ENCODE measurements around the gene NSDHL. TPM values are rescaled to one million over a fixed set of nuclear protein-coding genes. Genes with fewer than 3 reads are reported as not detected.

The NSDHL gene
- total RNA-seq, 1 donor from 2014 or later = 29.0 TPM

DNA sequence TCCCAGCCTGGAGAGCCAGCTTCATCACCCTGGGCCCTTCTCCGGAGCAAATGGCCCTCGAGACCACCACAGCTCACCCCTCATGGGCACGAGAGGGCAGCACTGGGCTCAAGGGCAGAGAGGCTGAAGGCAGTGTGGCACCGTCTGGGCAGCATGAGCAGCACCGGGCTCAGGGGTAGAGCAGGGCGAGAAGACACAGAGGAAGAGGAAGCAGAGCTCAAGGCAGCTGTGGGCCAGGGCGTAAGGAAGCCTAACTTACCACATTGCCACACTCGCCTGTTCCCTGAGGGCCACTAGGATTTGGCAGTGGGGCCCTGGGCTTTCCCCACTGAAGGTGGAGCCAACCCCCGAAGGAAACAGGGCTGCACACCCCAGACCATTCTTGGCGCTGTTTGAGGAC, 82.5 kb downstream of the NSDHL start:
- Mint-ChIP-seq H3K36me3 (ENCODE audit: insufficient read depth) (no peaks in the 10 kb centered on the region), H3K9me3 (ENCODE audit: low read depth) (no peaks in the 10 kb centered on the region), H3K4me1 (ENCODE audit: low read depth) (no peaks in the 10 kb centered on the region), H3K4me3 (ENCODE audit: low read depth) (no peak overlapping the region), H3K27ac (no peak overlapping the region), H3K27me3 (no peaks in the 10 kb centered on the region)
- no peak for DNase-seq (ENCODE audit: low spot score, unreplicated experiment)
- TF ChIP-seq CTCF (IDR thresholded peaks at IDR 0.05; ENCODE audit: unreplicated experiment) = no peak

DNA sequence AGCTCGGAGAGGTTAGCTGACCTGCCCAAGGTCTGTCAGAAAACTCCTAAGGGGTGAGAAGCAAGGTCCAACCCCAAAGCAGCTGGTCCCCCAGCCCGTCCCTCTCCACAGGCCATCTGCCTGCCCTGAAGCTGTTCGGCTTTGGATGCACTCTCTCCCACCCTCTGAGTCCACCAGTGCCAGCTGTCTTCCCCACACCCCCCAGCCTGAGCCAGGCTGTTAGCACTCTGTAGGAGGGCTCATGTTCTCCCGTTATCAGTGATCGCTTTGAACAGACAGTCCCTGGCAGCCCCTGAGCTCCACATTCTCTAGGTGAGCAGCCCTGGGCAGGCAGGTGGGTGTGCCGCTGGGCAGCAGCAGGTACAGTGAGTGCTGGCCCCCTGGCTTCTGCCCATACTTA, 83.0 kb downstream of the NSDHL start:
- TF ChIP-seq CTCF (IDR thresholded peaks at IDR 0.05; ENCODE audit: unreplicated experiment) = no peak
- Mint-ChIP-seq H3K4me1 (ENCODE audit: low read depth) (no peaks in the 10 kb centered on the region), H3K36me3 (ENCODE audit: insufficient read depth) (no peaks in the 10 kb centered on the region), H3K27me3 (no peaks in the 10 kb centered on the region), H3K9me3 (ENCODE audit: low read depth) (no peaks in the 10 kb centered on the region), H3K4me3 (ENCODE audit: low read depth) (no peak overlapping the region), H3K27ac (peak overlapping the region; percentile 11)
- DNase-seq (ENCODE audit: low spot score, unreplicated experiment) = no peak

GRCh38 chrX:152915541-152916241, 84.8 kb downstream of the NSDHL start:
- H3K36me3 Mint-ChIP-seq (ENCODE audit: insufficient read depth) = no peaks in the 10 kb centered on the region
- H3K27me3 Mint-ChIP-seq = no peaks in the 10 kb centered on the region
- H3K4me3 Mint-ChIP-seq (ENCODE audit: low read depth) = no peak overlapping the region
- no peak overlapping the region for H3K27ac Mint-ChIP-seq
- TF ChIP-seq CTCF (IDR thresholded peaks at IDR 0.05; ENCODE audit: unreplicated experiment) = peak; percentile 59
- peak; percentile 22 for DNase-seq (ENCODE audit: low spot score, unreplicated experiment)
- H3K9me3 Mint-ChIP-seq (ENCODE audit: low read depth) = no peaks in the 10 kb centered on the region
- no peaks in the 10 kb centered on the region for H3K4me1 Mint-ChIP-seq (ENCODE audit: low read depth)

GRCh38 chrX:152917656-152918579, 87.1 kb downstream of the NSDHL start:
- Mint-ChIP-seq H3K36me3 (ENCODE audit: insufficient read depth) (peaks cover 2% of the 10 kb centered on the region), H3K9me3 (ENCODE audit: low read depth) (no peaks in the 10 kb centered on the region), H3K4me3 (ENCODE audit: low read depth) (no peak overlapping the region), H3K27me3 (no peaks in the 10 kb centered on the region), H3K27ac (no peak overlapping the region), H3K4me1 (ENCODE audit: low read depth) (no peaks in the 10 kb centered on the region)
- TF ChIP-seq CTCF (IDR thresholded peaks at IDR 0.05; ENCODE audit: unreplicated experiment) = no peak
- DNase-seq (ENCODE audit: low spot score, unreplicated experiment) = no peak

DNA sequence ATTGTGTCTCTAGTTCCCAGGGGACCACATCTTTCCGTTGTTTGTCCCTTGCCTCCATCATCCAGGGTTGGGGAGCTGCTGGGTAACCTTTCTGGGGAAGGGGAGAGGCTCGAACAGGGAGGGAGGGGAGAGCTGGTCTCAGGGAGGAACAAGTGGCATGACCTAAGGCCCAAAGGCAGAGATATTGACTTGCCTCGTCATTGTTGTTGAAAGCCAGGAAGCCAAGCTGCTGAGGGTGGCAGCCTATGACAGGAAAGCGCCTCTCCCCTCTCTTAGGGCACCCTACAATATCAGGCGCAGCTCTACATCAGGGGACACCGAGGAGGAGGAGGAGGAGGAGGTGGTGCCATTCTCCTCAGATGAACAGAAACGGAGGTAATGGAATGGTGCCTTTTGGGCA, 87.8 kb downstream of the NSDHL start:
- H3K36me3 Mint-ChIP-seq (ENCODE audit: insufficient read depth) = peaks cover 4% of the 10 kb centered on the region
- H3K4me1 Mint-ChIP-seq (ENCODE audit: low read depth) = no peaks in the 10 kb centered on the region
- H3K27ac Mint-ChIP-seq = no peak overlapping the region
- DNase-seq (ENCODE audit: low spot score, unreplicated experiment) = no peak
- H3K9me3 Mint-ChIP-seq (ENCODE audit: low read depth) = no peaks in the 10 kb centered on the region
- no peaks in the 10 kb centered on the region for H3K27me3 Mint-ChIP-seq
- TF ChIP-seq CTCF (IDR thresholded peaks at IDR 0.05; ENCODE audit: unreplicated experiment) = no peak
- H3K4me3 Mint-ChIP-seq (ENCODE audit: low read depth) = no peak overlapping the region

Other genes starting within 250 kb of the NSDHL start
- 0.10 and 0.18 TPM in 2 replicates for gene GABRQ, start 193.2 kb upstream of the NSDHL start, total RNA-seq
- gene MAGEA3, start 132.3 kb upstream of the NSDHL start, total RNA-seq = not detected in 2 replicates
- gene CSAG2, start 121.8 kb upstream of the NSDHL start, total RNA-seq = 0.38 TPM in 1 of 2 replicates, not detected in the other
- gene MAGEA2B, start 116.4 kb upstream of the NSDHL start, total RNA-seq = 1.4 TPM in 1 of 2 replicates, not detected in the other
- not detected in 2 replicates for gene CSAG1, start 97.3 kb upstream of the NSDHL start, total RNA-seq
- gene MAGEA12, start 97.3 kb upstream of the NSDHL start, total RNA-seq = not detected in 2 replicates
- gene MAGEA2, start 77.2 kb upstream of the NSDHL start, total RNA-seq = 0.22 TPM in 1 of 2 replicates, not detected in the other
- not detected in 2 replicates for gene CSAG3, start 71.8 kb upstream of the NSDHL start, total RNA-seq
- not detected in 2 replicates for gene MAGEA6, start 61.4 kb upstream of the NSDHL start, total RNA-seq
- gene CETN2, start 306 bp upstream of the NSDHL start, total RNA-seq = 53.1 and 58.2 TPM in 2 replicates
- 10.1 and 12.3 TPM in 2 replicates for gene ZNF185, start 67.0 kb downstream of the NSDHL start, total RNA-seq
- gene PNMA5, start 163.1 kb downstream of the NSDHL start, total RNA-seq = not detected in 2 replicates
- gene PNMA3, start 225.4 kb downstream of the NSDHL start, total RNA-seq = 31.1 and 32.8 TPM in 2 replicates
- gene PNMA6A, start 241.4 kb downstream of the NSDHL start, total RNA-seq = 6.9 and 7.0 TPM in 2 replicates

Measured in progenitor cell of endocrine pancreas (in vitro differentiated cells).